NK-92 treated with Interleukin-12 subunit alpha and Interleukin-12 subunit beta, amount 100 ng/mL, for 24 hours (cell line): ENCODE measurements around the gene TSEN54.

Source experiments
- DNase-seq: peaks from one replicate; lab custom pipeline; 2025; lab: John Stamatoyannopoulos, UW

TSEN54 gene

DNA sequence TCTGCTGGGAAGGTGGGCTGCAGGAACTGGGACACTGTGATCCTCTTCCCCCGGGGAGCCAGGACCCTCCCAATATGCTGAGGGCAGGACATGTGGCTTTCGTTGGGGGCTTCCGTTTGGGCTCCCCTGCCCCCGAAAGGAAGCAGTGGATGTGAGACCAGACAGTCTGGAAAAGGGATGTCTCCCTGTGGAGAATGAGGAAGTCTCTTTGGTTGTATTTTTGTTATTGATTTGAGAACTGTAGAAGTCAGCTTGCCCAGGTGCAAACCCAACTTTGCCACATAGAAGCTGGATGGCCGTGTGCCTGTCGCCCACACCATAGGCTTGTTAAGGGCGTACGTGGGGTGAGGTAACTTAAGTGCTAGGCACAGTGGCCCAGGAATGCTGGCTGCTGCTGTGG lies 27.9 kb downstream of the TSEN54 start:
- DNase-seq: no peak

GRCh38 chr17:75546181-75546580 lies 29.9 kb downstream of the TSEN54 start:
- no peak for DNase-seq

GRCh38 chr17:75547091-75547490 lies 30.8 kb downstream of the TSEN54 start:
- DNase-seq: no peak

- DNase-seq: no peak
Measured at GRCh38 chr17:75548813-75549212, 32.5 kb downstream of the TSEN54 start.

DNA sequence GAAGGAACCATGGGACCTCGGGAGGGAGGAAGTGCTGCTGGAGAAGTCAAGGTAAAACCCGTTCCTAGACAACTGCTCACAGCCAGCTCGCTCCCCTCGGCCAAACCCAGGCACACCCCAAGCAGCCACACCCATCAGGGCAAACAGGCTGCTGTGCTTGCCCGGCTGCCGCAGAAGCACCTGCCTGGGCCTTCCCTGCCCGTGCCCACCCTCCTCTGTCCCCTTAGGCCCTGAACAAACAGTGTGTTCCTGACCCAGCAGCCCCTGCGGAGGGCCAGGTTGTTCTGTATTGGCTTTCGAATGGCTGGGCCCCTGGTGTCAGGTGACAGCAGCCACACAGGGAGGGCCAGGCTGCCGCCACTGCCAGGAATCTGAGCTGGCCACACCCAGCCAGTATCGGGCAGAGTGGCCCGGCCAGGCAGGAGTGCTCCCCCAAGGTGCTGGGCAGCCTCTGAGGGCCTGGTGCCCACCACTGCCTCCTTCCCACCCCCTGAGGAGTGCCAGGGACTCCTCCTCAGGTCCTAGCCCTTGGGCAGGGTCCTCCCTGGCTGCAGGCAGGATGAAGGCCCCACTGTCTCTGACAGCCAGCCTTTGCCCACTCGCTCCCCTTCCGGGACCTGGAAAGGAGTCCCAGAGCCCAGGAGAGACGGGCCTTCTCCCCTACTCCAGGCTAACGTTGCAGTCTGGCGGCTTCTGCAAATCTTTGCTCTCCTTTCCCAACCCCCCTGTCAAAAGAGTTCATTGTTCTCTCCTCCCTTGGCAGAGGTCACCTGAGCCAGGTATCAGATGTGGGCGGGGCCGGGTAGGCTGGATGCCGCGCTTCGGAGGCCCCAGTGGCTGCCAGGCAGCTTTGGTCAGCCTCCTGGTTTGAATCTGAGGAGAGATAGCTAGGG lies 33.2 kb downstream of the TSEN54 start:
- no peak for DNase-seq

- DNase-seq: no peak
Measured at GRCh38 chr17:75550139-75550465, 33.8 kb downstream of the TSEN54 start.

DNA sequence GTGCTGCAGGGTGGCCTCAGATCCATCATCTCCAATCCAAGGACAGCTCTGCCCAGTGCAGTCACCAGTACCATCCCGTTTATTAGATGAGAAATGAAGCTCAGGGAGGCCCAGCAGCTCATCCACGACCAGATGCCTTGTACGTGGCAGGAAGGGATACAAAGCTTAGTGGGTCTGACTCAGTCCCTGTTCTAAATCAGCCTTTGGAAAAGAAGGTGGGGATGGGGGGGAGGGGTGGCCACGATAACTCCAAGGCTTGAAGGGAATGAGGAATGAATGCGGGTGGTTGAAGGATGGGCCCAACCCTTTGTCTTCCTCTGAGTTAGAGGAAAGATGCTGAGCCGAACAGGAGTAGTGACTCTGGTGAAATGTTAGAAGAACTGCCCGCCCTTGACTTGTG lies 34.9 kb downstream of the TSEN54 start:
- DNase-seq: no peak

DNA sequence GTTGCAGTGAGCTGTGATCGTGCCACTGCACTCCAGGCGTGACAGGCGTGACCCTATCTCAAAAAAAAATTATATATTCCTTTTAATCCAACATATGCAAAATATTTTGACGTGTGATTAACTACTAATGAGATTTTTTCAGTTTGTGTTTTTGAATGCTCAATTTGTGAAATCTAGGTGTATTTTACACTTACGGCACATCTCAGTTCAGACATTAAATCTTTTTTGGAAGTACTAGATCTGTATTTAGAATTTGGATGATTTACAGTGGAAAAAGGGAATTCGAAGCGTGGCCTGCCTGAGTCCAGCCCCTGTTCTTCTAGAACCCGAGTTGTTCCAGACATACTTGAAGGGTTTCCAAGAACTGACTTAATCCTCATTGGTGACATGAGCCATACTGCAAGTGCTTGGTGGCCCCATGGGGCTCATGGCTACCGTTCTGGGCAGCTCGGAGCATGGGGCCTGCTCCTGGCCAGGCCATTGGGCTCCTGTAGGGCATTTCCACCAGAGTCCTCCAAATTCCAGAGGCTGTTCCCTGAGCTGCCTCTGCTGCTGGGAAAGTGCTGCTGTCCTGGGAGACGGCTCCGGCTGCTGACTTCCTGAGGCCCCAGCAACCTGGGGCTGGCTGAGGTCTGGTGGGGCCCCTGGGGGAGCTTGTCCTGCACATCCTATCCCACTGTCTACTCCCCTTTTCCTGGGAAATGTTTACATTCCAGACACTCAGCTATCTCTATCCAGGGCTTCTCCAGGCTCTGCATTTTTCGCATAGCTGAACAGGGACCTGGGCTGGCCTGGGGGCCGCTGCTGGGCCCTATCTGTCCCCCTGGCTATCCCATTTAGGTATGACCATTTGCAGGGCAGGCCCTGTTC lies 36.3 kb downstream of the TSEN54 start:
- no peak for DNase-seq

GRCh38 chr17:75553295-75554110 lies 37.2 kb downstream of the TSEN54 start:
- no peak for DNase-seq

DNA sequence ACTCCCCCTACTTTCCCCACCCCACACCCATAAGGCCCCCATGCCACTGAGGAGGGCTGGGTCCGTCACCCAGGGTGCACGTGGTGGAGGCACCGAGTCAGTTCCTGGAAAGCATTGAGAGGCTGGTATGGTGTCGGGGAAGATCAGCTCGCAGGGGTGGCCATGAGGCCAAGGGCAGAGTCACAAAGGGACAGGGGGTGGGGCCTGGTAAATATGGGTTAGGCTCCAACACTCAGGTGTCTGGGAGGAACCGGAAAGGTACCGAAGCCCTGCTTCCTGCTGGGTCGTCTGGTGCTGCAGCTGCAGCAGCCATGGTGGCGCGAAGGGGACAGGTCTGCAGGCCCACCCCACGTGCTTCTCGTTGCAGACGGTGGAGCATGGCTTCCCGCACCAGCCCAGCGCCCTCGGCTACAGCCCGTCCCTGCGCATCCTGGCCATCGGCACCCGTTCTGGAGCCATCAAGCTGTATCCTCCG lies 39.4 kb downstream of the TSEN54 start:
- no peak for DNase-seq

DNA sequence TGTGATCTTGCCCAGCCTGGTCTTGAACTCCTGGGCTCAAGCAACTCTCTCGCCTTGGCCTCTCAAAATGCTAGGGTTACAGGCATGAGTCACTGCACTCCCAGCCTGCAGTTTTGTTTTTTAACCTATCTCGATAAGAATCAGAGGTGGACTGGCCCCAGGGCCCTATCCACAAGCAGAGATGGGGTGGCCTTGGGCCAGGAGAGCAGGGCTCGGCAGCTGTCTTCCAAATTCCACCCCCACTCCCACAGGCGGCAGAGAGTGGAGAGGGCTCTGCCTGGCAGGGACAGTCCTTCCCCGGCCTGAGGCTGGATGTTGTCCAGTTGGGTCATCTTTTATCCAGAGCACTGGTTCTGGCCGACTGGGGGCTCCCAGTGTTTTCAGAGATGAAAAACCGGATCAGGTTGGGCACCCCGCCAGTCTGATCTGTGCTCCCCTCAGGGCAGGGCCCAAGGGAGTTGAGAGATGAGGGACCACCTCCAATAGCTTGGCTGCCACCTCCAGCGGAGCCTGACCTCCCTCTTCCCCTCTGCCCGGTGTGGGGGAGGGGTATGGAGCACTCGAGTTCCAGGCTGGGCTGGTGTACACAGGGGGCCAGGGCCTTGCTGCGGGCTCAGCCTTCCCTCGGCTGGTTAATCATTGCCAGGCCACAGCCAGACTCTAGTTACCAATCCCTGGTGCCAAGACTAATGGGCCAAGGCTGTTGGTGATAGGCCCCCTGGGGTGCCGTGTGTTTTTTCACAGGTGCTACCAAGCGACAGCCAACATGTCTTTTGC lies 40.9 kb downstream of the TSEN54 start:
- no peak for DNase-seq

DNA sequence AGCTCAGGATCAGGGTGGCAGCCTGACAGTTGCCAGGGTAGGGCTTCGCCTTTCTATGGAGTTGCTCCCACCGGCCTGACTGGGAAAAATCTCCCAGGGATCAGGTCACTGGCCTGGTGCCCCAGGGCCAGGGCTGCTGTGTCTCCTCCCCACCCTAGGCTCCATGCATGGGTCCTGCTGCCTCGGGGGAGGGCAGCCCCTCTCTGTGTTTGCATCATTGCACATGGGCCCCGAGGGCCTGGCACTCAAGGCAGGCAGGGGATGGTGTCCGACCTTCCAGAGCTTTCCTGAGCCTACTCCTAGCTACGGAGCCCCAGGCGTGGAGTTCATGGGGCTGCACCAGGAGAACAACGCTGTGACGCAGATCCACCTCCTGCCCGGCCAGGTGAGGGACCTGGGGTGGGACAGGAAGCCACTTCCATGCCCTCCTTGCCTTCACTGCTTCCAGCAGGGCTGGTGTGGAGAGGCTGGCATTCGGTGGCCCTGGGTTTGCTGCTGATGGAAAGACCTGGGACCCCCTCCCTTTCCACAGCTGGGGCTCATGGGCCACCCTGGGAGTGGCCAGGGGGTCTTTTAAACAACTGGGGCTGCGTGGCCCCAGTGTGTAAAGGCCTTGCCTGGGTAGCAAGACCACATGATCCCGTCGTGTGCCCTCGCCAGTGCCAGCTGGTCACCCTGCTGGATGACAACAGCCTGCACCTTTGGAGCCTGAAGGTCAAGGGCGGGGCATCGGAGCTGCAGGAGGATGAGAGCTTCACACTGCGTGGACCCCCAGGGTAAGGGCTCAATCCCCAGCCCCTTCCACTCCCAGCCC lies 41.7 kb downstream of the TSEN54 start:
- DNase-seq: no peak

- DNase-seq: no peak
Measured at GRCh38 chr17:75558666-75559530, 42.6 kb downstream of the TSEN54 start.

GRCh38 chr17:75559958-75560533 lies 43.7 kb downstream of the TSEN54 start:
- DNase-seq: no peak

- no peak for DNase-seq
Measured at GRCh38 chr17:75561927-75562603, 45.7 kb downstream of the TSEN54 start.

- DNase-seq: no peak
Measured at GRCh38 chr17:75563063-75563758, 46.9 kb downstream of the TSEN54 start.

DNA sequence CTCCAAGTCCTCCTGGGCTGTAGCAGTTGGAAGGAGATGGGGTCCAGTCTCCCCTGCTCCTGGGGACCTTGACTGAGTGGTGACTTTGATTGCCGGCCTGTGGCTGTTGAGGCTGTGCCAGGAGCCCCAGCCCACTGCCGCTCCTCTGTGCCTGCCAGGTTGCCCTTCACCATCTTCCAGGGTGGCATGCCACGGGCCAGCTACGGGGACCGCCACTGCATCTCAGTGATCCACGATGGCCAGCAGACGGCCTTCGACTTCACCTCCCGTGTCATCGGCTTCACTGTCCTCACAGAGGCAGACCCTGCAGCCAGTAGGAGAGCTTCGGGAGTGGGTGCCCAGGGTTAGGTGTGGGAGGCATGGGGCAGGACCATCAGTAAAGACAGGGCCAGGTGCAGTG lies 47.9 kb downstream of the TSEN54 start:
- DNase-seq: no peak

DNA sequence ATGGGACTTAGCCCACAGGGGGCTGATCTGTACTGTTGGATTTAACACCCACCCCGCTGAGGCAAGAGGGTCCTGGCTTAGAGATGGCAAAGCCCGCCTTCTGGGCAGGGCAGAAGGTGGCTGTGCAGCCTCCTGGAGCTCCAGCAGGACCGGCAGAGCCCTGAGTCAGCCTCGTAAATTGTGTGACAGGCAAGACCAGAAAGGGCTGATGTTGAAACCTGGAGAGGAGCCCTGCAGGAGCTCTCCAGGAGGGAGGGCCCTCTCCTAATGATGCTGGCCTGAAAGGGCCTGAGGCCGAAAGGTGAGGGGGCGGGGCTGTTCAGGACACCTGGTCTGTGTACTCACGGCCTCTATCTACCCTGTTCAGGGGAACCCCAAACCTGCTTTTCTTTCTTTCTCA lies 48.7 kb downstream of the TSEN54 start:
- no peak for DNase-seq
